ENCODE measurements around the gene L3HYPDH.

DNA sequence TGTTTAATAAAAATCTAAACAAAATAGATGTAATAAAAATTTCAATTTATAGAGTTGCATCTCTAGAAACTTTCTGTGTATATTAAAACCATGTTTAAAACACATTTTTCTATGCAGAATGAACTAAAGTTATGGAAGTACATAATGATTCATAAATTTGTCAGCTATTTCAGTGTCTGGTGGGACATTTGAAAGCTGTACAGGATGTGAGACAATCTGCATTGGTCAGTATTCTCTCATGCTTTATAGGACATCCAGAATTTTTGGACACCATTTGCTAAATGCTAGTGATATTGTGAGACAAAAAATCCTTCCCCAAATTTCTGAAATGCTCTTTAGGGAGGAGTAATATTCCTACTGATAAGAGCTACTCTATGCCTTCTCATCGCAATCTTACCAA, 32.4 kb downstream of the L3HYPDH start:
- TF ChIP-seq CTCF (IDR thresholded peaks at IDR 0.05), result no peak
- no peak for TF ChIP-seq REST (IDR thresholded peaks at IDR 0.05; ENCODE audit: insufficient read depth in 1 of 2, low read depth in 2 of 2, low read length in 1 of 2)

All from Panc1 (cell line).